OCI-LY3 (cell line): Measurements from ENCODE around the gene RPL3.
"Not testable (repeated sequence)": the region's sequence is repeated elsewhere in the genome, so short reads cannot be mapped to it uniquely, and the experiment has no call there.

Experiments used
- H2AFZ ChIP-seq: fragments of 200-600, 300-600 bp; shearing (Covaris generic); 2 replicates; pipeline ENCODE4 v1.6.0; 2014; ENCODE audit warnings: antibody characterized with exemption, low read depth, low read length
- H3K27ac ChIP-seq: fragments of 200-600, 300-600 bp; sonication (generic); 2 replicates; pipeline ENCODE4 v1.5.1; 2014; ENCODE audit warnings: mild to moderate bottlenecking, low read length, moderate library complexity, mixed read lengths
- H3K27me3 ChIP-seq: fragments of 200-600, 300-600 bp; sonication (generic); 2 replicates; pipeline ENCODE4 v1.6.1; 2014; ENCODE audit warnings: low read depth, low read length, mixed read lengths
- H3K36me3 ChIP-seq: fragments of 200-600, 300-600 bp; sonication (generic); replicated peaks from 2 replicates; pipeline ENCODE3; 2014; ENCODE audit warnings: low read depth, low read length, mixed read lengths
- H3K4me1 ChIP-seq: fragments of 300-600, 200-600 bp; sonication (generic); 2 replicates; pipeline ENCODE4 v1.6.1; 2014; ENCODE audit warnings: low read length, mixed read lengths
- H3K4me2 ChIP-seq: fragments of 200-600, 300-600 bp; sonication (generic); 2 replicates; pipeline ENCODE4 v1.6.1; 2014; ENCODE audit warnings: low read length, mixed read lengths
- H3K4me3 ChIP-seq: fragments of 300-600, 200-600 bp; sonication (generic); 2 replicates; pipeline ENCODE4 v1.5.1; 2014; ENCODE audit warnings: antibody characterized with exemption, mild to moderate bottlenecking, low read length, moderate library complexity
- H3K79me2 ChIP-seq: fragments of 300-600, 200-600 bp; shearing (Covaris generic); 2 replicates; pipeline ENCODE4 v1.6.1; 2014; ENCODE audit warnings: mild to moderate bottlenecking, low read length, mixed read lengths
- H3K9ac ChIP-seq: fragments of 300-600, 200-600 bp; shearing (Covaris generic); 2 replicates; pipeline ENCODE4 v1.6.0; 2014; ENCODE audit warnings: mild to moderate bottlenecking, low read length, moderate library complexity
- H3K9me3 ChIP-seq: fragments of 200-600, 300-600 bp; shearing (Covaris generic); 2 replicates; pipeline ENCODE4 v1.6.1; 2014; ENCODE audit warnings: low read length, mixed read lengths; ENCODE audit not compliant: insufficient read depth
- H4K20me1 ChIP-seq: fragments of 200-600, 300-600 bp; sonication (generic); 2 replicates; pipeline ENCODE4 v1.6.1; 2016; ENCODE audit warnings: low read length, mixed read lengths; ENCODE audit not compliant: insufficient read depth
- EZH2phosphoT487 ChIP-seq: fragments of 200-600 bp; shearing (Covaris generic); IDR thresholded peaks from 2 replicates; pipeline ENCODE4 v1.6.1; 2018; ENCODE audit warnings: antibody characterized with exemption, mixed run types, low read depth
- TF ChIP-seq, protein P1 (sequence below): fragments of 200-600, 300-600 bp; sonication (generic); IDR thresholded peaks from 2 replicates; pipeline ENCODE4 v1.5.1; 2014; ENCODE audit warnings: antibody characterized with exemption, low read length, low read depth

RPL3 gene

DNA sequence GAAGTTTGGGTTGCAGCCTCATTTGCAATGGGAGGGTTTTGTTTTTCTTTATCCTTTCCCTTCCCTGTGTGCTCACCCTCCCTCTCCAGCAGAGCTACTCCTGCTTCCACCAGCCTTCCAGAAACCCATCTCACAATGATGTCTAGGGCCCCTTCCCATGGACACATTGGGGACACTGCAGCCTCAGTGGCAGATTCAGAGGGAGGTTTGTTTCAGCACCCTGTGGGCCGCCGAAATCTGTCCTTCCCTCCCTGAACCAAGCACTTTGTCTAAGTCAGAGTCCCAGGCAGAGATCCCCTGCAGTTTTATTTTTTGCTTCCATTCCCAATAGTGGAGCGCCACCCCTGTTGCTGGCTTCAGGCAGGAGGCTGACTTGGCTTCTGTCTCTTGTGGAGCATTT lies 21.8 kb upstream of the RPL3 start:
- no peak overlapping the region for H3K4me2 ChIP-seq

DNA sequence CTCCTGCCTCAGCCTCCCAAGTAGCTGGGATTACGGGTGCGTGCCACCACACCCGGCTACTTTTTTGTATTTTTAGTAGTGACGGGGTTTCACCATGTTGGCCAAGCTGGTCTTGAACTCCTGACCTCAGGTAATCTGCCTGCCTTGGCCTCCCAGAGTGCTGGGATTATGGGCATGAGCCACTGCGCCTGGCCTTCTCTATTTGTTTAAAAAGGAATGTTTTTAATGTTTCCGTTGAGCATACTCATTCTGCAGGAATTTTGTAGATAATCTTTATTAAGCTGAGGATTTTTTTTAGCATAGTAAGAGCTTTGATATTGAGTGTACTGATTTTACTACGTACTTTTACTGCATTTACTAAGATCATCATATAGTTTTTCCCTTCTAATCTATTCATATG lies 20.4 kb upstream of the RPL3 start:
- H3K4me1 ChIP-seq, H3K4me3 ChIP-seq, H3K9me3 ChIP-seq: not testable (repeated sequence)

More for the DNA sequence above, 21.8 kb upstream of the RPL3 start:
- no peaks in the 10 kb centered on the region for H3K36me3 ChIP-seq
- no peak overlapping the region for H3K4me3 ChIP-seq
- no peaks in the 10 kb centered on the region for H3K79me2 ChIP-seq
- H3K27ac ChIP-seq, result no peak overlapping the region
- H3K4me1 ChIP-seq, result peaks cover 2% of the 10 kb centered on the region; the same call in 1 of the 2 replicates
- peaks cover 10% of the 10 kb centered on the region; the same call in 1 of the 2 replicates for H3K27me3 ChIP-seq
- no peaks in the 10 kb centered on the region for H4K20me1 ChIP-seq
- H3K9me3 ChIP-seq, result no peaks in the 10 kb centered on the region
- H3K9ac ChIP-seq, result no peak overlapping the region
- TF ChIP-seq EZH2phosphoT487, result no peak
- TF ChIP-seq, protein P1, sequence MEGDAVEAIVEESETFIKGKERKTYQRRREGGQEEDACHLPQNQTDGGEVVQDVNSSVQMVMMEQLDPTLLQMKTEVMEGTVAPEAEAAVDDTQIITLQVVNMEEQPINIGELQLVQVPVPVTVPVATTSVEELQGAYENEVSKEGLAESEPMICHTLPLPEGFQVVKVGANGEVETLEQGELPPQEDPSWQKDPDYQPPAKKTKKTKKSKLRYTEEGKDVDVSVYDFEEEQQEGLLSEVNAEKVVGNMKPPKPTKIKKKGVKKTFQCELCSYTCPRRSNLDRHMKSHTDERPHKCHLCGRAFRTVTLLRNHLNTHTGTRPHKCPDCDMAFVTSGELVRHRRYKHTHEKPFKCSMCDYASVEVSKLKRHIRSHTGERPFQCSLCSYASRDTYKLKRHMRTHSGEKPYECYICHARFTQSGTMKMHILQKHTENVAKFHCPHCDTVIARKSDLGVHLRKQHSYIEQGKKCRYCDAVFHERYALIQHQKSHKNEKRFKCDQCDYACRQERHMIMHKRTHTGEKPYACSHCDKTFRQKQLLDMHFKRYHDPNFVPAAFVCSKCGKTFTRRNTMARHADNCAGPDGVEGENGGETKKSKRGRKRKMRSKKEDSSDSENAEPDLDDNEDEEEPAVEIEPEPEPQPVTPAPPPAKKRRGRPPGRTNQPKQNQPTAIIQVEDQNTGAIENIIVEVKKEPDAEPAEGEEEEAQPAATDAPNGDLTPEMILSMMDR, result no peak
- no peak overlapping the region for H2AFZ ChIP-seq

DNA sequence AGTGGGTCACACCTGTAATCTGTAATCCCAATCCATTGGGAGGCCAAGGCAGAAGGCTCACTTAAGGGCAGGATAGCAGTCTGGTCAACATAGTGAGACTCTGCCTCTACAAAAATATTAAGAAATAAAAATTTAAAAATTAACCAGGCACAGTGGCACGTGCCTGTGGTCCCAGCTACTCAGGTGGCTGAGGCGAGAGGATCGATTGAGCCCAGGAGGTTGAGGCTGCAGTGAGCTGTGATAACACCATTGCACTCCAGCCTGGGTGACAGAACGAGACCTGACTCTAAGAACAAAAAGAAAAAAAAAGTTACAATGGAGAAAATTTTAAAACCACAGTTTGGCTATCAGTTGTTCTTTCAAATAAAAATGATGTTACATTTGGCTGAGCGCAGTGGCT lies 17.0 kb upstream of the RPL3 start:
- Histone ChIP-seq H3K9me3 (no peaks in the 10 kb centered on the region), H3K4me1 (peaks cover 15% of the 10 kb centered on the region), H3K36me3 (no peaks in the 10 kb centered on the region), H3K4me2 (no peak overlapping the region), H4K20me1 (no peaks in the 10 kb centered on the region), H3K79me2 (no peaks in the 10 kb centered on the region), H3K4me3 (no peak overlapping the region), H3K27me3 (no peaks in the 10 kb centered on the region), H2AFZ (no peak overlapping the region), H3K9ac (no peak overlapping the region), H3K27ac (no peak overlapping the region)
- TF ChIP-seq, protein P1, result no peak
- TF ChIP-seq EZH2phosphoT487, result no peak

More for the DNA sequence above, 20.4 kb upstream of the RPL3 start:
- not testable (repeated sequence) for H3K27me3 ChIP-seq, H3K79me2 ChIP-seq, H3K4me2 ChIP-seq, H2AFZ ChIP-seq, H3K36me3 ChIP-seq, H3K9ac ChIP-seq, H3K27ac ChIP-seq, H4K20me1 ChIP-seq

DNA sequence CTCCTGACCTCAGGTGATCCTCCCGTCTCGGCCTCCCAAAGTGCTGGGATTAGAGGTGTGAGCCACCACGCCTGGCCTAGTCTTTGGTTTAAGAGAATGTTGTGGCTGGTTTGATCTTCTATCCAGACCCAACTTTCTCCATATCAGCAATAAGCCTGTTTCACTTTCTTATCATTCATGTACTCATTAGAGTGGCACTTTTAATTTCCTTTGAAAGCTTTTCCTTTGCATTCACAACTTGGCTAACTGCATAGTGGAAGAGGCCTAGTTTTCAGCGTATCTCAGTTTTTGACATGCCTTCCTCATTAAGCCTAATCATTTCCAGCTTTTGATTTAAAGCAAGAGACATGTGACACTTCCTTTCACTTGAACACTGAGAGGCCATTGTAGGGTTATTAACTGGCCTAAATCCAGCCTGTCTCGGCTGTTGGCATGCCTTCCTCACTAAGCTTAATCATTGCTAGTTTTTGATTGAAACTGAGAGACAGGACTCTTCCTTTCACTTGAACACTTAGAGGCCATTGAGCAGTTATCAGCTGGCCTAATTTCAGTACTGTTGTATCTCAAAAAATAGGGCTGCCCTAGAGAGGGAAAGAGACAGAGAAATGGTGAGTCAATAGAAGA lies 13.1 kb upstream of the RPL3 start:
- Histone ChIP-seq H3K4me3 (no peak overlapping the region), H3K79me2 (no peaks in the 10 kb centered on the region), H3K4me1 (peaks cover 15% of the 10 kb centered on the region), H3K36me3 (no peaks in the 10 kb centered on the region), H4K20me1 (no peaks in the 10 kb centered on the region), H3K9me3 (no peaks in the 10 kb centered on the region), H3K27me3 (no peaks in the 10 kb centered on the region), H3K27ac (peak overlapping the region; percentile 54), H2AFZ (peak overlapping the region; percentile 95), H3K4me2 (peak overlapping the region; percentile 12), H3K9ac (peak overlapping the region; percentile 3; the same call in 1 of the 2 replicates)
- TF ChIP-seq, protein P1, result no peak
- no peak for TF ChIP-seq EZH2phosphoT487

DNA sequence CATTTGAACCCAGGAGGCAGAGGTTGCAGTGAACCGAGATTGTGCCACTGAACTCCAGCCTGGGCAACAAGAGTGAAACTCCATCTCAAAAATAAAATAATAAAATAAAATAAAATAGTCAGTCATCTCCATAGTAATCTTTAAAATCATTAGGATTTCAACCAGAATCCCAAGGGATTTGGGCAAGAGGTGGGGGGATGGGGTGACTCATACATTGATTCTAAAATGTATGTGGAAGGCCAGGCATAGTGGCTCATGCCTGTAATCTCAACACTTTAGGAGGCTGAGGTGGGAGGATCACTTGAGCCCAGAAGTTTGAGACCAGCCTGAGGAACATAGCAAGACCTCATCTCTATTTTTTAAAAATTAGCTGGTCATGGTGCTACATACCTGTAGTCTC lies 11.1 kb upstream of the RPL3 start:
- not testable (repeated sequence) for H3K9ac ChIP-seq, H3K4me3 ChIP-seq, H3K27ac ChIP-seq, H3K79me2 ChIP-seq, H3K4me2 ChIP-seq, H3K9me3 ChIP-seq, H2AFZ ChIP-seq, H4K20me1 ChIP-seq, H3K36me3 ChIP-seq, H3K27me3 ChIP-seq
- H3K4me1 ChIP-seq, result peaks cover 15% of the 10 kb centered on the region
